Measurements from ENCODE around the gene NME9.

DNA sequence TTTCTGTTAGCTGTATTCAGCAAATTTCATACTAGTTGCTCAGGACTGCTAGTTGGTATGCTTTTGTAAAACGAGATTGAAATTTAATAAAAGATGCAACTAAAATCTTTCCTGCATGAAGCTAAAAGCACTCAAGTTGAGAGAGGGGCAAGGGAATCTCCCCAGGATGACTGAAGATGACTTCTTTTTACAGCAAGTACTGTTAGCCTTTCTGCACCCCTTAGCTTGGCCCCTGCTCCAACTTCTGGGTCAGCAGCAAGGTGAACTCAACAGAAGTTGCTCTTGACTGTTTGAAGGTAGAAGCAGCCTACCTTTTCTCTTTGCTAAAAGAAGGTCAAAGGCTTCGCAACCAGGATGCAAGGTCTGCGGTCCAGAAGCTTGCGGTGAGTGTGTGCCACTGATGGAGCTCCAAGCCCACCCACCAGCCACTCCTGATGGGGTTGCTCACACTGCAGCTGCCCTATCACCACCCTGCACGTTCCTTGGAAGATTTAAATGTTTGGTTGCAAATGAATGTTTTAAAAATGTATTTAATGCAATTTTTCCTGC, 32.5 kb downstream of the NME9 start:
- TF ChIP-seq, protein P1, sequence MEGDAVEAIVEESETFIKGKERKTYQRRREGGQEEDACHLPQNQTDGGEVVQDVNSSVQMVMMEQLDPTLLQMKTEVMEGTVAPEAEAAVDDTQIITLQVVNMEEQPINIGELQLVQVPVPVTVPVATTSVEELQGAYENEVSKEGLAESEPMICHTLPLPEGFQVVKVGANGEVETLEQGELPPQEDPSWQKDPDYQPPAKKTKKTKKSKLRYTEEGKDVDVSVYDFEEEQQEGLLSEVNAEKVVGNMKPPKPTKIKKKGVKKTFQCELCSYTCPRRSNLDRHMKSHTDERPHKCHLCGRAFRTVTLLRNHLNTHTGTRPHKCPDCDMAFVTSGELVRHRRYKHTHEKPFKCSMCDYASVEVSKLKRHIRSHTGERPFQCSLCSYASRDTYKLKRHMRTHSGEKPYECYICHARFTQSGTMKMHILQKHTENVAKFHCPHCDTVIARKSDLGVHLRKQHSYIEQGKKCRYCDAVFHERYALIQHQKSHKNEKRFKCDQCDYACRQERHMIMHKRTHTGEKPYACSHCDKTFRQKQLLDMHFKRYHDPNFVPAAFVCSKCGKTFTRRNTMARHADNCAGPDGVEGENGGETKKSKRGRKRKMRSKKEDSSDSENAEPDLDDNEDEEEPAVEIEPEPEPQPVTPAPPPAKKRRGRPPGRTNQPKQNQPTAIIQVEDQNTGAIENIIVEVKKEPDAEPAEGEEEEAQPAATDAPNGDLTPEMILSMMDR (IDR thresholded peaks at IDR 0.05 in 4 of 5, conservative IDR thresholded peaks at IDR 0.05 in 1 of 5) = no peak
- TF ChIP-seq POLR2A (IDR thresholded peaks at IDR 0.05) = no peak
